Stimulated activated CD4-positive, alpha-beta T cell treated with anti-CD3 and anti-CD28 coated beads, Interleukin-12 subunit alpha, Interleukin-12 subunit beta, amount 100 ng/mL, for 48 hours (primary cell): ENCODE results near the gene DYNLT4.
"Not testable (repeated sequence)": the region's sequence is repeated elsewhere in the genome, so short reads cannot be mapped to it uniquely, and the experiment has no call there.

Experiments used
- DNase-seq, 3 donors: peaks; one replicate each; pipeline ENCODE4 v3.0.0-alpha.2; 2020; ENCODE audit warnings: low read depth in 2 of 3, low spot score in 1 of 3

DYNLT4 gene

GRCh38 chr1:44828841-44829440, 21.8 kb upstream of the DYNLT4 start:
- no peak for DNase-seq

GRCh38 chr1:44828003-44828651, 21.0 kb upstream of the DYNLT4 start:
- DNase-seq, result no peak

- DNase-seq, result no peak
Observed at GRCh38 chr1:44827197-44828002, 20.2 kb upstream of the DYNLT4 start.

- no peak for DNase-seq
Observed at GRCh38 chr1:44826375-44827196, 19.4 kb upstream of the DYNLT4 start.

GRCh38 chr1:44824392-44824791, 17.2 kb upstream of the DYNLT4 start:
- not testable (repeated sequence) for DNase-seq

GRCh38 chr1:44822981-44823451, 15.9 kb upstream of the DYNLT4 start:
- DNase-seq, result no peak

- DNase-seq, result no peak
Observed at GRCh38 chr1:44822131-44822701, 15.1 kb upstream of the DYNLT4 start.

- DNase-seq, result no peak
Observed at GRCh38 chr1:44821240-44821715, 14.1 kb upstream of the DYNLT4 start.

GRCh38 chr1:44820328-44821239, 13.4 kb upstream of the DYNLT4 start:
- no peak for DNase-seq

GRCh38 chr1:44819608-44820327, 12.6 kb upstream of the DYNLT4 start:
- peak; percentile 80 to 90 (median 84) for DNase-seq

GRCh38 chr1:44819196-44819607, 12.1 kb upstream of the DYNLT4 start:
- DNase-seq, result no peak

- DNase-seq, result no peak
Observed at GRCh38 chr1:44817771-44818495, 10.8 kb upstream of the DYNLT4 start.

GRCh38 chr1:44817307-44817706, 10.2 kb upstream of the DYNLT4 start:
- no peak for DNase-seq

GRCh38 chr1:44815926-44816325, 8.8 kb upstream of the DYNLT4 start:
- not testable (repeated sequence) for DNase-seq

GRCh38 chr1:44812822-44813543, 5.8 kb upstream of the DYNLT4 start:
- no peak for DNase-seq

- no peak for DNase-seq
Observed at GRCh38 chr1:44811234-44811633, 4.1 kb upstream of the DYNLT4 start.

GRCh38 chr1:44810762-44811105, 3.6 kb upstream of the DYNLT4 start:
- DNase-seq, result not testable (repeated sequence)
